ENCODE data around the gene SEZ6L.

The SEZ6L gene

GRCh38 chr22:26225207-26225606, 55.9 kb downstream of the SEZ6L start:
- Histone ChIP-seq H4K20me1 (ENCODE audit: insufficient read depth, low read length) (no peaks in the 10 kb centered on the region; the same call in 1 of the 2 replicates), H3K9me3 (ENCODE audit: insufficient read depth, low read length, severe bottlenecking) (no peaks in the 10 kb centered on the region), H3K27me3 (ENCODE audit: insufficient read depth, low read length, poor library complexity) (peaks cover 18% of the 10 kb centered on the region), H3K4me3 (ENCODE audit: low read depth in 1 of 2, low read length in 2 of 2) (no peak overlapping the region), H2AFZ (ENCODE audit: low read depth, low read length) (no peak overlapping the region), H3K79me2 (ENCODE audit: insufficient read depth, low read length) (no peaks in the 10 kb centered on the region), H3K4me2 (ENCODE audit: insufficient read depth, low read length) (no peak overlapping the region), H3K36me3 (ENCODE audit: insufficient read depth, low read length) (no peaks in the 10 kb centered on the region), H3K27ac (ENCODE audit: low read length) (no peak overlapping the region), H3K9ac (ENCODE audit: low read depth, low read length) (no peak overlapping the region), H3K4me1 (ENCODE audit: insufficient read depth, low read length) (no peaks in the 10 kb centered on the region)
- TF ChIP-seq CTCF (IDR thresholded peaks at IDR 0.05; ENCODE audit: borderline replicate concordance, extremely low read depth, low read length, poor library complexity, severe bottlenecking) (no peak), EZH2 (IDR thresholded peaks at IDR 0.05; ENCODE audit: borderline replicate concordance, low read depth, low read length, severe bottlenecking) (no peak)
- no peak for ATAC-seq (ENCODE audit: insufficient read depth, low read depth)
- no peak for DNase-seq

- Histone ChIP-seq H2AFZ (ENCODE audit: low read depth, low read length) (no peak overlapping the region), H3K36me3 (ENCODE audit: insufficient read depth, low read length) (no peaks in the 10 kb centered on the region), H3K27me3 (ENCODE audit: insufficient read depth, low read length, poor library complexity) (peaks cover 12% of the 10 kb centered on the region), H3K4me3 (ENCODE audit: low read depth in 1 of 2, low read length in 2 of 2) (no peak overlapping the region), H3K4me1 (ENCODE audit: insufficient read depth, low read length) (no peaks in the 10 kb centered on the region), H3K9me3 (ENCODE audit: insufficient read depth, low read length, severe bottlenecking) (no peaks in the 10 kb centered on the region), H3K9ac (ENCODE audit: low read depth, low read length) (no peak overlapping the region), H4K20me1 (ENCODE audit: insufficient read depth, low read length) (0 out of 2 replicates have a peak, but pooled peaks cover 2% of the 10 kb centered on the region), H3K4me2 (ENCODE audit: insufficient read depth, low read length) (no peak overlapping the region), H3K27ac (ENCODE audit: low read length) (no peak overlapping the region), H3K79me2 (ENCODE audit: insufficient read depth, low read length) (no peaks in the 10 kb centered on the region)
- no peak for TF ChIP-seq CTCF (IDR thresholded peaks at IDR 0.05; ENCODE audit: borderline replicate concordance, extremely low read depth, low read length, poor library complexity, severe bottlenecking)
- no peak for TF ChIP-seq EZH2 (IDR thresholded peaks at IDR 0.05; ENCODE audit: borderline replicate concordance, low read depth, low read length, severe bottlenecking)
- ATAC-seq (ENCODE audit: insufficient read depth, low read depth) (no peak), DNase-seq (no peak)
Measured at GRCh38 chr22:26226538-26227297, 57.5 kb downstream of the SEZ6L start.

- H3K4me2 ChIP-seq (ENCODE audit: insufficient read depth, low read length) = no peak overlapping the region
- no peaks in the 10 kb centered on the region for H3K9me3 ChIP-seq (ENCODE audit: insufficient read depth, low read length, severe bottlenecking)
- no peaks in the 10 kb centered on the region for H3K79me2 ChIP-seq (ENCODE audit: insufficient read depth, low read length)
- no peak overlapping the region for H3K4me3 ChIP-seq (ENCODE audit: low read depth in 1 of 2, low read length in 2 of 2)
- peaks cover 6% of the 10 kb centered on the region for H3K27me3 ChIP-seq (ENCODE audit: insufficient read depth, low read length, poor library complexity)
- H3K9ac ChIP-seq (ENCODE audit: low read depth, low read length) = no peak overlapping the region
- no peak for ATAC-seq (ENCODE audit: insufficient read depth, low read depth)
- no peak for DNase-seq
- H4K20me1 ChIP-seq (ENCODE audit: insufficient read depth, low read length) = 0 out of 2 replicates have a peak, but pooled peaks cover 2% of the 10 kb centered on the region
- H3K27ac ChIP-seq (ENCODE audit: low read length) = no peak overlapping the region
- H3K4me1 ChIP-seq (ENCODE audit: insufficient read depth, low read length) = no peaks in the 10 kb centered on the region
- TF ChIP-seq CTCF (IDR thresholded peaks at IDR 0.05; ENCODE audit: borderline replicate concordance, extremely low read depth, low read length, poor library complexity, severe bottlenecking) = no peak
- no peak for TF ChIP-seq EZH2 (IDR thresholded peaks at IDR 0.05; ENCODE audit: borderline replicate concordance, low read depth, low read length, severe bottlenecking)
- H2AFZ ChIP-seq (ENCODE audit: low read depth, low read length) = no peak overlapping the region
- H3K36me3 ChIP-seq (ENCODE audit: insufficient read depth, low read length) = no peaks in the 10 kb centered on the region
Measured at GRCh38 chr22:26229910-26230309, 60.6 kb downstream of the SEZ6L start.

Data from DND-41 (cell line).